Neural progenitor cell (in vitro differentiated cells): ENCODE results near the gene STARD6. TPM values are rescaled to one million over a fixed set of nuclear protein-coding genes. Genes with fewer than 3 reads are reported as not detected.

Source experiments
- DNase-seq: peaks from one replicate; pipeline ENCODE4 v3.0.0-alpha.2; 2016; ENCODE audit warnings: low spot score
- H2AFZ ChIP-seq: fragments of 200-600 bp; sonication (generic); replicated peaks from 2 replicates; pipeline ENCODE4 v1.6.1; 2016; ENCODE audit warnings: antibody characterized with exemption
- H3F3A ChIP-seq: fragments of 200-600 bp; sonication (generic); 2 replicates; pipeline ENCODE4 v1.6.1; 2016; ENCODE audit warnings: antibody characterized with exemption, low read depth
- H3K27ac ChIP-seq: fragments of 200-600 bp; sonication (generic); 2 replicates; pipeline ENCODE4 v1.5.1; 2016; ENCODE audit warnings: mild to moderate bottlenecking
- H3K27me3 ChIP-seq: fragments of 200-600 bp; sonication (generic); 2 replicates; pipeline ENCODE4 v1.6.1; 2016; ENCODE audit warnings: mild to moderate bottlenecking, moderate library complexity
- H3K36me3 ChIP-seq: fragments of 200-600 bp; sonication (generic); 2 replicates; pipeline ENCODE4 v1.5.1; 2016
- H3K4me1 ChIP-seq: fragments of 200-600 bp; sonication (generic); 2 replicates; pipeline ENCODE4 v1.6.1; 2016; ENCODE audit warnings: mixed run types
- H3K4me2 ChIP-seq: fragments of 200-600 bp; sonication (generic); 2 replicates; pipeline ENCODE4 v1.6.1; 2016
- H3K4me3 ChIP-seq: fragments of 200-600 bp; sonication (generic); 2 replicates; pipeline ENCODE4 v1.5.1; 2016
- H3K79me2 ChIP-seq: fragments of 200-600 bp; sonication (generic); 2 replicates; pipeline ENCODE4 v1.6.1; 2016; ENCODE audit warnings: low read depth
- H3K9ac ChIP-seq: fragments of 200-600 bp; sonication (generic); 2 replicates; pipeline ENCODE4 v1.6.1; 2016
- H3K9me3 ChIP-seq: fragments of 200-600 bp; sonication (generic); 2 replicates; pipeline ENCODE4 v1.5.1; 2016; ENCODE audit warnings: low read depth
- H4K20me1 ChIP-seq: fragments of 200-600 bp; sonication (generic); 2 replicates; pipeline ENCODE4 v1.6.1; 2016; ENCODE audit warnings: low read depth
- H3K27ac Mint-ChIP-seq: 3 replicates; pipeline ENCODE4 v1.8.0; 2021; ENCODE audit warnings: mixed read lengths
- H3K27me3 Mint-ChIP-seq: 2 replicates; pipeline ENCODE4 v1.8.0; 2022; ENCODE audit warnings: low read depth, mild to moderate bottlenecking, inconsistent platforms, moderate library complexity, mixed read lengths; ENCODE audit not compliant: insufficient read depth
- H3K36me3 Mint-ChIP-seq: 3 replicates; pipeline ENCODE4 v1.8.0; 2021; ENCODE audit warnings: mixed read lengths
- H3K4me1 Mint-ChIP-seq: 3 replicates; pipeline ENCODE4 v1.8.0; 2021; ENCODE audit warnings: mixed read lengths
- H3K4me3 Mint-ChIP-seq: 3 replicates; pipeline ENCODE4 v1.8.0; 2021; ENCODE audit warnings: mild to moderate bottlenecking, moderate library complexity, mixed read lengths
- H3K9me3 Mint-ChIP-seq: 3 replicates; pipeline ENCODE4 v1.8.0; 2020; ENCODE audit warnings: mixed read lengths
- EZH2 ChIP-seq: fragments of 200-600 bp; sonication (generic); IDR thresholded peaks from 2 replicates; pipeline ENCODE4 v1.6.1; 2017; ENCODE audit warnings: antibody characterized with exemption, mild to moderate bottlenecking, moderate library complexity
- EZH2phosphoT487 ChIP-seq: fragments of 200-600 bp; sonication (generic); IDR thresholded peaks from 2 replicates; pipeline ENCODE4 v1.6.1; 2017; ENCODE audit warnings: antibody characterized with exemption
- total RNA-seq: library from RNA; depleted of rRNA; stranded (reverse); fragments of >200 nt; gene quantifications from 2 replicates; pipeline ENCODE4 v1.2.3, GENCODE V29; 2015; ENCODE audit warnings: low replicate concordance
- TF ChIP-seq, protein P1 (sequence below): fragments of 200-600 bp; sonication (generic); IDR thresholded peaks from 2 replicates; pipeline ENCODE4 v1.5.1; 2017; ENCODE audit warnings: antibody characterized with exemption, mild to moderate bottlenecking

STARD6 gene
- total RNA-seq, 1 donor from 2014 or later = not detected

GRCh38 chr18:54358495-54359040 is 910 bp upstream of the STARD6 start:
- Histone ChIP-seq H3K27ac (peak overlapping the region; percentile 77), H3K4me3 (peak overlapping the region; percentile 94), H3F3A (peaks cover 10% of the 10 kb centered on the region), H3K4me1 (peaks cover 24% of the 10 kb centered on the region), H3K36me3 (peaks cover 26% of the 10 kb centered on the region), H3K9ac (peak overlapping the region; percentile 61), H3K9me3 (no peaks in the 10 kb centered on the region), H2AFZ (peak overlapping the region; percentile 80), H3K27me3 (no peaks in the 10 kb centered on the region), H3K4me2 (peak overlapping the region; percentile 81), H3K79me2 (peaks cover 54% of the 10 kb centered on the region), H4K20me1 (no peaks in the 10 kb centered on the region)
- Mint-ChIP-seq H3K36me3 (peaks cover 17% of the 10 kb centered on the region), H3K9me3 (peaks cover 3% of the 10 kb centered on the region), H3K27me3 (peaks cover 3% of the 10 kb centered on the region), H3K27ac (peak overlapping the region; percentile 97), H3K4me3 (peak overlapping the region; percentile 99), H3K4me1 (peaks cover 15% of the 10 kb centered on the region)
- DNase-seq = no peak
- no peak for TF ChIP-seq EZH2phosphoT487

- peak overlapping the region; percentile 77 for H2AFZ ChIP-seq
- H3K9me3 ChIP-seq = no peaks in the 10 kb centered on the region
- TF ChIP-seq EZH2phosphoT487 (no peak), EZH2 (no peak)
- TF ChIP-seq, protein P1, sequence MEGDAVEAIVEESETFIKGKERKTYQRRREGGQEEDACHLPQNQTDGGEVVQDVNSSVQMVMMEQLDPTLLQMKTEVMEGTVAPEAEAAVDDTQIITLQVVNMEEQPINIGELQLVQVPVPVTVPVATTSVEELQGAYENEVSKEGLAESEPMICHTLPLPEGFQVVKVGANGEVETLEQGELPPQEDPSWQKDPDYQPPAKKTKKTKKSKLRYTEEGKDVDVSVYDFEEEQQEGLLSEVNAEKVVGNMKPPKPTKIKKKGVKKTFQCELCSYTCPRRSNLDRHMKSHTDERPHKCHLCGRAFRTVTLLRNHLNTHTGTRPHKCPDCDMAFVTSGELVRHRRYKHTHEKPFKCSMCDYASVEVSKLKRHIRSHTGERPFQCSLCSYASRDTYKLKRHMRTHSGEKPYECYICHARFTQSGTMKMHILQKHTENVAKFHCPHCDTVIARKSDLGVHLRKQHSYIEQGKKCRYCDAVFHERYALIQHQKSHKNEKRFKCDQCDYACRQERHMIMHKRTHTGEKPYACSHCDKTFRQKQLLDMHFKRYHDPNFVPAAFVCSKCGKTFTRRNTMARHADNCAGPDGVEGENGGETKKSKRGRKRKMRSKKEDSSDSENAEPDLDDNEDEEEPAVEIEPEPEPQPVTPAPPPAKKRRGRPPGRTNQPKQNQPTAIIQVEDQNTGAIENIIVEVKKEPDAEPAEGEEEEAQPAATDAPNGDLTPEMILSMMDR = no peak
- H3K36me3 ChIP-seq = peaks cover 17% of the 10 kb centered on the region
- H3K4me3 ChIP-seq = peak overlapping the region; percentile 94
- Mint-ChIP-seq H3K9me3 (peaks cover 4% of the 10 kb centered on the region), H3K36me3 (peaks cover 14% of the 10 kb centered on the region), H3K27ac (peak overlapping the region; percentile 98), H3K4me3 (peak overlapping the region; percentile 99), H3K27me3 (peaks cover 3% of the 10 kb centered on the region), H3K4me1 (peaks cover 15% of the 10 kb centered on the region)
- peaks cover 42% of the 10 kb centered on the region for H3K79me2 ChIP-seq
- no peak for DNase-seq
- H3F3A ChIP-seq = peaks cover 10% of the 10 kb centered on the region
- H3K4me1 ChIP-seq = peaks cover 24% of the 10 kb centered on the region
- H3K27ac ChIP-seq = no peak overlapping the region
- H4K20me1 ChIP-seq = no peaks in the 10 kb centered on the region
- H3K4me2 ChIP-seq = peak overlapping the region; percentile 81
- no peaks in the 10 kb centered on the region for H3K27me3 ChIP-seq
- peak overlapping the region; percentile 1 for H3K9ac ChIP-seq
Observed at GRCh38 chr18:54357082-54357659, 487 bp downstream of the STARD6 start.

- Histone ChIP-seq H3K4me2 (no peak overlapping the region), H3K4me1 (peaks cover 7% of the 10 kb centered on the region), H2AFZ (no peak overlapping the region), H3K4me3 (no peak overlapping the region), H3K9me3 (peaks cover 7% of the 10 kb centered on the region), H3K79me2 (no peaks in the 10 kb centered on the region), H4K20me1 (no peaks in the 10 kb centered on the region), H3K27me3 (no peaks in the 10 kb centered on the region), H3K9ac (no peak overlapping the region), H3K36me3 (no peaks in the 10 kb centered on the region), H3K27ac (no peak overlapping the region), H3F3A (no peaks in the 10 kb centered on the region)
- DNase-seq = no peak
- TF ChIP-seq EZH2 (no peak), EZH2phosphoT487 (no peak)
- TF ChIP-seq, protein P1 = no peak
- H3K9me3 Mint-ChIP-seq = peaks cover 2% of the 10 kb centered on the region
- no peak overlapping the region for H3K4me3 Mint-ChIP-seq
- no peaks in the 10 kb centered on the region for H3K36me3 Mint-ChIP-seq
- no peaks in the 10 kb centered on the region for H3K4me1 Mint-ChIP-seq
- H3K27me3 Mint-ChIP-seq = no peaks in the 10 kb centered on the region
- no peak overlapping the region for H3K27ac Mint-ChIP-seq
Observed at GRCh38 chr18:54351186-54351585, 6.5 kb downstream of the STARD6 start.

DNA sequence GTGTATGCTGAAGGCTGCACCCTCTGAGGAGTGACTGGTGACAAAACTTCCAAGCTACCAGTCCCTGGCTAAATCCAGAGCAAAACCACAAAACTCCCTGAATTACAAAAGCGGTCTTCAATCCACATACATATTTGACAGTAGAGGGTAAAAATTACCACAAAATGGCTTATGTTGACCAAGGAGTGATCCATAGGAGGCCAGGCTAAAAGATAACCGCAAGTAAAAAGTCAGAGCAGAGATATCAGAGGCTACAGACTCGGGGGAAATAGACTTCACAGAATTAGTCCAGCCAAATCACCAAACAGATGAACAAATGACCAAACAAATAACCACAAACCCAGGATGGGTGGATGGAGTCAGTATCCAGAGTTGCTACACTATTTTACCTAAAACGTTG is 19.4 kb downstream of the STARD6 start:
- no peak overlapping the region for H3K27ac Mint-ChIP-seq
- peaks cover 19% of the 10 kb centered on the region for H3K9me3 Mint-ChIP-seq

More for the DNA sequence above, 19.4 kb downstream of the STARD6 start:
- TF ChIP-seq EZH2phosphoT487 = no peak
- no peak for TF ChIP-seq EZH2
- TF ChIP-seq, protein P1 = no peak
- no peaks in the 10 kb centered on the region for H3K27me3 Mint-ChIP-seq
- no peak overlapping the region for H3K4me3 Mint-ChIP-seq
- Histone ChIP-seq H3K36me3 (no peaks in the 10 kb centered on the region), H3K27ac (no peak overlapping the region), H3K4me2 (no peak overlapping the region), H3K79me2 (no peaks in the 10 kb centered on the region), H3F3A (no peaks in the 10 kb centered on the region), H3K27me3 (no peaks in the 10 kb centered on the region), H4K20me1 (no peaks in the 10 kb centered on the region), H3K4me1 (no peaks in the 10 kb centered on the region), H3K4me3 (no peak overlapping the region), H3K9ac (no peak overlapping the region), H2AFZ (no peak overlapping the region), H3K9me3 (peaks cover 9% of the 10 kb centered on the region)
- DNase-seq = no peak
- peaks cover 2% of the 10 kb centered on the region for H3K36me3 Mint-ChIP-seq
- no peaks in the 10 kb centered on the region for H3K4me1 Mint-ChIP-seq
